Mesendoderm (in vitro differentiated cells): Measurements from ENCODE around the gene CHRNA9.

Experiments
- DNase-seq: peaks from one replicate; pipeline ENCODE4 v3.0.0; 2013
- H2AK5ac ChIP-seq: 2 replicates; pipeline ENCODE4 v1.6.1; 2013; ENCODE audit warnings: low read length, inconsistent platforms
- H2BK120ac ChIP-seq: 2 replicates; pipeline ENCODE4 v1.6.1; 2013; ENCODE audit warnings: low read depth, mild to moderate bottlenecking, low read length, moderate library complexity, mixed read lengths
- H2BK15ac ChIP-seq: replicated peaks from 2 replicates; pipeline ENCODE4 v1.6.1; 2013; ENCODE audit warnings: low read depth, mild to moderate bottlenecking, moderate library complexity
- H2BK5ac ChIP-seq: 2 replicates; pipeline ENCODE4 v1.6.1; 2013; ENCODE audit warnings: low read length, inconsistent platforms
- H3K18ac ChIP-seq: 2 replicates; pipeline ENCODE4 v1.6.1; 2013; ENCODE audit warnings: mild to moderate bottlenecking, low read length, mixed read lengths
- H3K23ac ChIP-seq: one replicate; pipeline ENCODE4 v1.6.1; 2013; ENCODE audit warnings: low read length
- H3K27ac ChIP-seq: 2 replicates; pipeline ENCODE4 v1.5.1; 2013; ENCODE audit warnings: low read depth, mild to moderate bottlenecking, inconsistent platforms, low read length, moderate library complexity
- H3K27me3 ChIP-seq: 2 replicates; pipeline ENCODE4 v1.6.1; 2013; ENCODE audit warnings: low read length, control low read depth, mild to moderate bottlenecking, inconsistent platforms; ENCODE audit not compliant: insufficient read depth, poor library complexity
- H3K36me3 ChIP-seq: 2 replicates; pipeline ENCODE4 v1.6.1; 2013; ENCODE audit warnings: low read length, inconsistent platforms; ENCODE audit not compliant: control insufficient read depth, insufficient read depth
- H3K4ac ChIP-seq: one replicate; pipeline ENCODE4 v1.6.1; 2013; ENCODE audit warnings: low read depth, mild to moderate bottlenecking, low read length, moderate library complexity
- H3K4me1 ChIP-seq: 2 replicates; pipeline ENCODE4 v1.6.1; 2013; ENCODE audit warnings: low read depth, low read length, inconsistent platforms; ENCODE audit not compliant: control insufficient read depth
- H3K4me2 ChIP-seq: 2 replicates; pipeline ENCODE4 v1.6.1; 2013; ENCODE audit warnings: low read length
- H3K4me3 ChIP-seq: 2 replicates; pipeline ENCODE4 v1.5.1; 2013; ENCODE audit warnings: mild to moderate bottlenecking, low read length
- H3K56ac ChIP-seq: one replicate; pipeline ENCODE4 v1.6.1; 2013; ENCODE audit warnings: low read length
- H3K79me1 ChIP-seq: 2 replicates; pipeline ENCODE4 v1.6.1; 2013; ENCODE audit warnings: low read length, inconsistent platforms
- H3K79me2 ChIP-seq: 2 replicates; pipeline ENCODE4 v1.6.1; 2013; ENCODE audit warnings: mild to moderate bottlenecking, low read length; ENCODE audit not compliant: control insufficient read depth, insufficient read depth
- H3K9ac ChIP-seq: 2 replicates; pipeline ENCODE4 v1.6.1; 2013; ENCODE audit warnings: low read length, inconsistent platforms
- H4K5ac ChIP-seq: one replicate; pipeline ENCODE4 v1.6.1; 2013; ENCODE audit warnings: low read length
- H4K8ac ChIP-seq: one replicate; pipeline ENCODE4 v1.6.1; 2013; ENCODE audit warnings: low read depth, mild to moderate bottlenecking, control low read depth, low read length, moderate library complexity
- WGBS: extraction: QIAGEN DNeasy Blood & Tissue Kit; methylation state at CpG from one replicate; pipeline ENCODE4 v1.1.7; 2013; ENCODE audit warnings: low lambda C conversion rate, missing lambda C conversion rate; ENCODE audit not compliant: insufficient coverage; ENCODE audit errors: extremely low coverage; 5-methylcytosine and 5-hydroxymethylcytosine counted together

CHRNA9 gene

DNA sequence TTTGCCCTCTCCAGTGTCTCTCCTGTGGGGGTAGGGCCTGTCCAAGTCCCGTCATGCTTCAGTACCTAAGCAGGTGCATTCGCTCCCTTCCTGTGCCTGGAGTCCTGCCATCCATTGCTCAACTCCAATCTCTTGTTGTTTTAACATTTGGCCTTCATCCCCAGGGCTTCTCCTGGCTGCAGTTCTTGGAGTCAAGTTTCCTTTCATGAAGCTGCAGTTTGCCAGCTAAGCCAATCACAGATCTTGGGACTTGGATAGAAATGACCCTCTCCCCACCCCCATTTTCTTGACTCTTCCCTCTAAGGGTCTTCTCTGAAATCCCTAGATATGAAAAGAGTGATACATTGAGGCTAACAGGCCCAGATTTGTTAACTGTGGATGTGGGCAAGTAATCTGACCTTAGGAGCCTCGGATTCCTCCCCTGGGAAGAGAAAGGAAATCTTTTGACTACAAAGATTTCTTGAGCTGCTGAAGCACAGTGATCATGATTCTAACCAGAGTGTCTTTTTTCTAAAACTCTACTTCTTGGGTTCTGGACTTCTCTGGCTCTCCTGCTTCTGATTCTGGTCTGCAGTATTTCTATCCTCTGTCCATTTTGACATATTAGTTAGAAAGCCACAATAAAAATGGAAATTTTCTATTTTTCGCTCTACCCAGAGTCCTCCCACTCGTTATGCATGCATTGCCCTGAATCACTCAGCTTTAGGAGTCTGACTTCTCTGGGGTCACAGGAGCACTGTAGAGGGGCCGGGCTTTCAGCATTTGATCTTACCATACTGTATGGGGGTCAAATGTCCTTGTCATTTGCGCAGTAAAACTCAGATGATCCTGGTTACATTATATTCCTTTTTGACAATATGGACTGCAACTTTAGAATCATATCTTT lies 61.0 kb downstream of the CHRNA9 start:
- Histone ChIP-seq H3K23ac (no peak overlapping the region), H3K79me2 (no peaks in the 10 kb centered on the region), H3K9ac (no peak overlapping the region), H3K4me2 (no peak overlapping the region), H2BK15ac (no peak overlapping the region), H3K4ac (no peak overlapping the region), H3K27me3 (no peaks in the 10 kb centered on the region), H3K56ac (no peak overlapping the region), H4K5ac (no peak overlapping the region), H3K79me1 (no peaks in the 10 kb centered on the region), H3K4me1 (no peaks in the 10 kb centered on the region), H3K4me3 (no peak overlapping the region), H2BK5ac (no peak overlapping the region), H2BK120ac (no peak overlapping the region), H4K8ac (no peak overlapping the region), H3K18ac (no peak overlapping the region), H3K27ac (no peak overlapping the region), H2AK5ac (no peak overlapping the region), H3K36me3 (no peaks in the 10 kb centered on the region)
- no CpG with 5 or more reads among the region's 7 CpGs for WGBS
- DNase-seq, result peak; percentile 37

GRCh38 chr4:40399578-40399977 lies 64.4 kb downstream of the CHRNA9 start:
- Histone ChIP-seq H2BK5ac (no peak overlapping the region), H3K9ac (no peak overlapping the region), H3K18ac (no peak overlapping the region), H3K27ac (no peak overlapping the region), H3K4ac (no peak overlapping the region), H4K5ac (no peak overlapping the region), H3K23ac (no peak overlapping the region), H2BK120ac (no peak overlapping the region), H3K4me1 (no peaks in the 10 kb centered on the region), H2AK5ac (no peak overlapping the region), H4K8ac (no peak overlapping the region), H3K27me3 (no peaks in the 10 kb centered on the region), H3K4me2 (no peak overlapping the region), H3K4me3 (no peak overlapping the region), H2BK15ac (no peak overlapping the region), H3K79me1 (no peaks in the 10 kb centered on the region), H3K79me2 (no peaks in the 10 kb centered on the region), H3K36me3 (no peaks in the 10 kb centered on the region), H3K56ac (no peak overlapping the region)
- DNase-seq, result no peak
- no CpG with 5 or more reads among the region's 3 CpGs for WGBS

GRCh38 chr4:40401096-40401495 lies 66.0 kb downstream of the CHRNA9 start:
- no peak overlapping the region for H3K27ac ChIP-seq

GRCh38 chr4:40401631-40402030 lies 66.5 kb downstream of the CHRNA9 start:
- WGBS, result no CpG with 5 or more reads among the region's 8 CpGs
- no peak overlapping the region for H3K18ac ChIP-seq
- H3K4ac ChIP-seq, result no peak overlapping the region

More at GRCh38 chr4:40401096-40401495, 66.0 kb downstream of the CHRNA9 start:
- Histone ChIP-seq H3K27me3 (no peaks in the 10 kb centered on the region), H3K18ac (no peak overlapping the region), H3K56ac (no peak overlapping the region), H3K9ac (no peak overlapping the region), H3K36me3 (no peaks in the 10 kb centered on the region), H3K79me2 (no peaks in the 10 kb centered on the region), H3K23ac (no peak overlapping the region), H2BK120ac (no peak overlapping the region), H3K4me2 (no peak overlapping the region), H3K79me1 (no peaks in the 10 kb centered on the region), H4K5ac (no peak overlapping the region), H3K4ac (no peak overlapping the region), H2BK5ac (no peak overlapping the region), H2BK15ac (no peak overlapping the region), H3K4me1 (no peaks in the 10 kb centered on the region), H2AK5ac (no peak overlapping the region), H3K4me3 (no peak overlapping the region), H4K8ac (no peak overlapping the region)
- DNase-seq, result no peak
- no CpG with 5 or more reads among the region's 6 CpGs for WGBS

GRCh38 chr4:40402556-40402955 lies 67.4 kb downstream of the CHRNA9 start:
- Histone ChIP-seq H4K8ac (no peak overlapping the region), H3K27ac (no peak overlapping the region), H3K56ac (no peak overlapping the region), H3K4me1 (no peaks in the 10 kb centered on the region), H3K27me3 (no peaks in the 10 kb centered on the region), H2BK5ac (no peak overlapping the region), H2AK5ac (no peak overlapping the region), H3K23ac (no peak overlapping the region), H2BK120ac (no peak overlapping the region), H3K36me3 (no peaks in the 10 kb centered on the region), H3K4me3 (no peak overlapping the region), H3K79me2 (no peaks in the 10 kb centered on the region), H3K4ac (no peak overlapping the region), H4K5ac (no peak overlapping the region), H3K9ac (no peak overlapping the region), H3K79me1 (no peaks in the 10 kb centered on the region), H3K4me2 (no peak overlapping the region), H3K18ac (no peak overlapping the region), H2BK15ac (no peak overlapping the region)
- DNase-seq, result no peak
- no CpG with 5 or more reads among the region's 1 CpG for WGBS

More at GRCh38 chr4:40401631-40402030, 66.5 kb downstream of the CHRNA9 start:
- no peak overlapping the region for H3K4me3 ChIP-seq
- no peak overlapping the region for H4K8ac ChIP-seq
- H2BK5ac ChIP-seq, result no peak overlapping the region
- no peaks in the 10 kb centered on the region for H3K4me1 ChIP-seq
- H3K27ac ChIP-seq, result no peak overlapping the region
- no peak overlapping the region for H2AK5ac ChIP-seq
- H2BK15ac ChIP-seq, result no peak overlapping the region
- no peak overlapping the region for H3K9ac ChIP-seq
- H3K79me1 ChIP-seq, result no peaks in the 10 kb centered on the region
- no peak overlapping the region for H3K4me2 ChIP-seq
- H4K5ac ChIP-seq, result no peak overlapping the region
- DNase-seq, result no peak
- no peaks in the 10 kb centered on the region for H3K36me3 ChIP-seq
- no peak overlapping the region for H3K56ac ChIP-seq
- H2BK120ac ChIP-seq, result no peak overlapping the region
- H3K79me2 ChIP-seq, result no peaks in the 10 kb centered on the region
- H3K23ac ChIP-seq, result no peak overlapping the region
- H3K27me3 ChIP-seq, result no peaks in the 10 kb centered on the region
